GM13976 (cell line): ENCODE data around the gene PDE6C.

Source experiments
- DNase-seq: peaks from one replicate; pipeline ENCODE4 v3.0.0; 2012; ENCODE audit warnings: low spot score
- CTCF ChIP-seq: IDR thresholded peaks from 2 replicates; pipeline ENCODE4 v1.5.1; 2012; ENCODE audit warnings: borderline replicate concordance, mild to moderate bottlenecking; ENCODE audit not compliant: insufficient read depth; ENCODE audit errors: extremely low read depth, missing control alignments, control extremely low read depth
- in situ Hi-C: fragments of 300-500 bp; cut with MboI; formaldehyde crosslinking; loops from one replicate; pipeline ENCODE4 v1.12.0; 2022; ENCODE audit warnings: low sequenced_read_pairs, mixed read lengths, inconsistent platforms; ENCODE audit not compliant: unreplicated experiment

PDE6C gene

GRCh38 chr10:93579985-93580711 is 32.2 kb upstream of the PDE6C start:
- TF ChIP-seq CTCF = no peak
- in situ Hi-C loops = no loop called here

DNA sequence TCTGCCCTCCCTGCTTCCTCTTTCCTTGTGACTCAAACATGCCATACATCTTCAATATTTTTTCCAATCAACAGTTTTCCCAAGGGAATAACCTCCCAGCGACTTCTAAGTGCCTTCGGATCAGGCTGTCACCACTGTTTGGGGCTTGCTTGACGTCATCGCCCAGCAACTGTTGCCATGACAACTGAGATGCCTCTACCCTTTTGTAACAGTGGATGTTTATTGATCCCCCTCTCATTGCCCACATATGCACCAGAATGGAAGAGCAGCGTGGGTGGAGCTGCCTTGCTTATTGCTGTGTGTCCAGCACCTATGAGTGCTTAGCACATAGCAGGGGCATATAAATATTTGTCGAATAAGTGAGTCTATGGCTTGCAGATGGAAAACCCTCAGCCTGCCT is 31.5 kb upstream of the PDE6C start:
- no peak for TF ChIP-seq CTCF
- DNase-seq = no peak
- in situ Hi-C loops = no loop called here

More at GRCh38 chr10:93579985-93580711, 32.2 kb upstream of the PDE6C start:
- no peak for DNase-seq

DNA sequence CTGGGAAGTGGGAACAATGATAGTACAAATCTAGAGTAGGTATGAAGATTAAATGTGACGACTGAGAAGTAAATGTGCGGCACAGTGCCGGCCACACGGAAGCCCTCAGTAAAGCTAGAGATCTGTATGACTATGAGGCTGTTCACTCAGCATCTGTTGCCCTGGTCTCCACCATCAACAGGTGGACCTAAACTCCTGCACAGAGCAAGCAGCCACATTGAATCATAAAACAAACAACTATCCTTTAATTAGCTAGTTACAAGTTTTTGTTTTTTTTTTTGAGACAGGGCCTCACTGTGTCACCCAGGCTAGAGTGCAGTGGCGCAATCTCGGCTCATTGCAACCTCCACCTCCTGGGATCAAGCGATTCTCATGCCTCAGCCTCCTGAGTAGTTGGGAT is 27.9 kb upstream of the PDE6C start:
- in situ Hi-C loops = no loop called here
- no peak for TF ChIP-seq CTCF
- no peak for DNase-seq

DNA sequence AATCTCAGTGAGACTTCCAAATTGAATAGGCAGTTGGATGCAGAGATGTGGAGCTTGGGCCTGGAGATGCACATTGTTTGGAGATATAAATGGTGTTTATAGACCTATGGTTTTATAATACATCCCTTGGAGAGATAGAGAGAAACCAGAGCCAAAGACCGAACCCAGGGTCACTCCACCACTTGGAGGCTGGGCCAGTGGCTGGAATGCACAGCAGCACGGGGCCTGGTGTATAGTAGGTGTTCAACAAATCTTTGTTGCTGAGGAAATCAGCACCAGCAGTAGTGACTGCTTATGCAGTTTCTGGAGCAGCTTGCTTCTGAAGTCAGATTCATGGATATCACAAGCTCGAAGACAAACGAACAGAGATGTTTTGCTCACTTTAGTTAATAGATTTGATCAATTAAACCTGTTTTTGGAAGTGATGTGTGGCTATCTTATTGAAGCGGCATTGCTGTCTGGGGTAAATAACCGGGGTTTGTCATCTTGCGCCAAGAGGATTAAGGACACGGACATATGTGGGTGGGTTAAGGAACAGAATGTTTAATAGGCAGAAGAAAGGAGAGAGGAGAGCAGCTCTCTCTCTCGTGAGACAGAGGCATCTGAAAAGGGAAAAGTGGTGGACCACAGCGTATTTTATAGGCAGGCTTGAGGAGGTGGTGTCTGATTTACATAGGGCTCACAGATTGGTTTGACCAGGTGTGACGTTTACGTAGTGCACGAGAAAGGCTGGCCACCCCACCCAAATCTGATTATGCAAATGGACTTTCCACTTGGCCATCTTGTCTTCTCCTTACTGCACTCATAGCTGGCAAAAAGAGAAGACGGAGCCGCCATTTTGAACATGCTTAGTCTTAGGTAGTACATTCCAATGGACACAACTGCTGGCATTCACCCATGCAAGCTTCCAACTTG is 22.4 kb upstream of the PDE6C start:
- DNase-seq = no peak
- in situ Hi-C loops = no loop called here
- no peak for TF ChIP-seq CTCF

DNA sequence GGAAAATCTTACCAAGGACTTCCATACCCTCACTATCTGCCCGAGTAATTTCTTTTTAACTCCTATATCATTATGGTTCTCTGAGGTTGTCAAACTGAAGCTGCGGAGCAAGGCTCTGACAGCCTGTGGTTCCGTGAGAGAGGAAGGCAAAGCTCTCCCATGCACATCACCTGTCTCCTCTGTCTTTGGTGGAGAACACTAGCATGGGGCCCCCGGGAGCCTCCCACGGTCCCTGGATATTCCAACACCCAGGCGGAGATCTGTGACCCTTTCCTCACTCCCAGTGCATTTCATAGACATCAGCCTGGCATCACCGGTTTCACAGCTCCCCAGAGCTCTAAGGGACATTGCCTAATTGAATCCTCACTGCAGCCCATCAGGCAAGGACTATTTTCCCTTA is 21.7 kb upstream of the PDE6C start:
- TF ChIP-seq CTCF = no peak
- no peak for DNase-seq
- in situ Hi-C loops = no loop called here

GRCh38 chr10:93591065-93591808 is 21.1 kb upstream of the PDE6C start:
- no peak for TF ChIP-seq CTCF
- in situ Hi-C loops = no loop called here
- no peak for DNase-seq
